SK-N-SH treated with all-trans-retinoic acid at 6 μM for 48 hours (cell line): ENCODE measurements around the gene ISCA2.

Source experiments
- ATAC-seq: fragments of 200-7000 bp; cut with Tn5 transposase; 3 replicates; pipeline ENCODE4 v1.9.1; 2020; ENCODE audit warnings: mild to moderate bottlenecking, moderate library complexity
- ARNTL ChIP-seq: fragments of 450-650 bp; formaldehyde crosslinking; IDR thresholded peaks from 2 replicates; pipeline ENCODE4 v1.5.0; 2020; ENCODE audit warnings: low read depth, mild to moderate bottlenecking, moderate library complexity, borderline replicate concordance
- BACH2 ChIP-seq: fragments of 250-450 bp; sonication (Bioruptor Pico); IDR thresholded peaks from 2 replicates; pipeline ENCODE4 v1.9.0; 2021; ENCODE audit warnings: mild to moderate bottlenecking, borderline replicate concordance
- CREB5 ChIP-seq: fragments of 250-450 bp; sonication (Bioruptor Pico); IDR thresholded peaks from 2 replicates; pipeline ENCODE4 v1.5.1; 2020; ENCODE audit warnings: low read depth, mild to moderate bottlenecking, moderate library complexity
- CSDC2 ChIP-seq: fragments of 250-450 bp; sonication (Bioruptor Pico); IDR thresholded peaks from 2 replicates; pipeline ENCODE4 v1.5.0; 2020; ENCODE audit warnings: mild to moderate bottlenecking, moderate library complexity
- CSRNP3 ChIP-seq: fragments of 250-450 bp; sonication (Bioruptor Pico); IDR thresholded peaks from 2 replicates; pipeline ENCODE4 v1.5.1; 2021; ENCODE audit warnings: mild to moderate bottlenecking, moderate library complexity
- ESRRG ChIP-seq: fragments of 250-450 bp; sonication (Bioruptor Pico); IDR thresholded peaks from 2 replicates; pipeline ENCODE4 v1.6.1; 2021; ENCODE audit warnings: mild to moderate bottlenecking
- GLIS3 ChIP-seq: fragments of 250-450 bp; sonication (Bioruptor Pico); IDR thresholded peaks from 2 replicates; pipeline ENCODE4 v1.5.0; 2020; ENCODE audit warnings: mild to moderate bottlenecking, moderate library complexity
- OSR1 ChIP-seq: fragments of 250-450 bp; sonication (Bioruptor Pico); IDR thresholded peaks from 2 replicates; pipeline ENCODE4 v1.8.0; 2022; ENCODE audit warnings: moderate library complexity, mild to moderate bottlenecking, inconsistent platforms
- PATZ1 ChIP-seq: fragments of 250-450 bp; sonication (Bioruptor Pico); IDR thresholded peaks from 2 replicates; pipeline ENCODE4 v1.8.0; 2020; ENCODE audit warnings: mild to moderate bottlenecking, moderate library complexity, borderline replicate concordance
- PPARA ChIP-seq: fragments of 250-450 bp; sonication (Bioruptor Pico); IDR thresholded peaks from 2 replicates; pipeline ENCODE4 v1.5.0; 2020; ENCODE audit warnings: mild to moderate bottlenecking, borderline replicate concordance
- SNAI2 ChIP-seq: fragments of 250-450 bp; sonication (Bioruptor Pico); IDR thresholded peaks from 2 replicates; pipeline ENCODE4 v1.5.0; 2020; ENCODE audit warnings: mild to moderate bottlenecking, moderate library complexity
- TCF4 ChIP-seq: fragments of 250-450 bp; sonication (Bioruptor Pico); IDR thresholded peaks from 2 replicates; pipeline ENCODE4 v1.8.0; 2021; ENCODE audit warnings: mild to moderate bottlenecking, moderate library complexity, borderline replicate concordance
- TOX ChIP-seq: fragments of 250-450 bp; sonication (Bioruptor Pico); IDR thresholded peaks from 2 replicates; pipeline ENCODE4 v1.8.0; 2021; ENCODE audit warnings: mild to moderate bottlenecking, moderate library complexity, borderline replicate concordance
- TSHZ2 ChIP-seq: fragments of 250-450 bp; sonication (Bioruptor Pico); IDR thresholded peaks from 2 replicates; pipeline ENCODE4 v1.5.0; 2020; ENCODE audit warnings: mild to moderate bottlenecking, moderate library complexity
- ZC3H10 ChIP-seq: fragments of 250-450 bp; sonication (Bioruptor Pico); IDR thresholded peaks from 2 replicates; pipeline ENCODE4 v1.5.1; 2021; ENCODE audit warnings: mild to moderate bottlenecking, moderate library complexity
- ZFP3 ChIP-seq: fragments of 250-450 bp; sonication (Bioruptor Pico); IDR thresholded peaks from 2 replicates; pipeline ENCODE4 v1.5.0; 2020; ENCODE audit warnings: mild to moderate bottlenecking, moderate library complexity
- ZFP30 ChIP-seq: fragments of 450-650 bp; formaldehyde crosslinking; IDR thresholded peaks from 2 replicates; pipeline ENCODE4 v1.5.0; 2022; ENCODE audit warnings: mild to moderate bottlenecking, moderate library complexity
- ZNF8 ChIP-seq: fragments of 450-650 bp; formaldehyde crosslinking; IDR thresholded peaks from 2 replicates; pipeline ENCODE4 v1.5.0; 2020; ENCODE audit warnings: mild to moderate bottlenecking, moderate library complexity

The ISCA2 gene

GRCh38 chr14:74504874-74505720, 11.5 kb downstream of the ISCA2 start:
- ATAC-seq = no peak
- TF ChIP-seq ZFP30 (CRISPR knock-in tag) = no peak

GRCh38 chr14:74505831-74506230, 12.3 kb downstream of the ISCA2 start:
- no peak for TF ChIP-seq ZFP3 (CRISPR knock-in tag)
- no peak for ATAC-seq

GRCh38 chr14:74506411-74506851, 12.9 kb downstream of the ISCA2 start:
- no peak for TF ChIP-seq GLIS3 (CRISPR knock-in tag)
- TF ChIP-seq PATZ1 = no peak
- no peak for TF ChIP-seq CSDC2 (CRISPR knock-in tag)
- no peak for TF ChIP-seq OSR1 (CRISPR knock-in tag)
- no peak for TF ChIP-seq CSRNP3 (CRISPR knock-in tag)
- TF ChIP-seq CREB5 = no peak
- no peak for TF ChIP-seq BACH2 (CRISPR knock-in tag)
- no peak for TF ChIP-seq ZFP3 (CRISPR knock-in tag)
- no peak for TF ChIP-seq ZNF8
- no peak for TF ChIP-seq SNAI2 (CRISPR knock-in tag)
- TF ChIP-seq PPARA (CRISPR knock-in tag) = no peak
- ATAC-seq = no peak

GRCh38 chr14:74507085-74507484, 13.5 kb downstream of the ISCA2 start:
- no peak for ATAC-seq
- TF ChIP-seq ARNTL (CRISPR knock-in tag) (no peak), ZC3H10 (CRISPR knock-in tag) (no peak), CREB5 (no peak)

GRCh38 chr14:74507840-74508239, 14.3 kb downstream of the ISCA2 start:
- TF ChIP-seq TSHZ2 (CRISPR knock-in tag) = no peak
- TF ChIP-seq TOX = no peak
- TF ChIP-seq ZFP30 (CRISPR knock-in tag) = no peak
- no peak for TF ChIP-seq ARNTL (CRISPR knock-in tag)
- TF ChIP-seq BACH2 (CRISPR knock-in tag) = no peak
- no peak for TF ChIP-seq TCF4 (CRISPR knock-in tag)
- no peak for TF ChIP-seq PPARA (CRISPR knock-in tag)
- TF ChIP-seq OSR1 (CRISPR knock-in tag) = no peak
- TF ChIP-seq CSDC2 (CRISPR knock-in tag) = no peak
- no peak for TF ChIP-seq ESRRG (CRISPR knock-in tag)
- TF ChIP-seq, all 23 proteins: peak for 0

More at GRCh38 chr14:74507840-74508239, 14.3 kb downstream of the ISCA2 start:
- ATAC-seq = no peak
